HG02623 (cell line): ENCODE measurements around the gene CES2.
"Not testable (repeated sequence)": the region's sequence is repeated elsewhere in the genome, so short reads cannot be mapped to it uniquely, and the experiment has no call there.

Experiments
- ATAC-seq: cut with Tn5 transposase; IDR thresholded peaks from one replicate; pipeline ENCODE4 v1.9.1; 2021; ENCODE audit warnings: moderate library complexity; ENCODE audit not compliant: unreplicated experiment

CES2 gene

GRCh38 chr16:66934138-66934838 is 1.0 kb upstream of the CES2 start, which contains the start of gene CIAO2B:
Gene CIAO2B (minus strand): TSS chr16:66934402. CDS start chr16:66934364, 38 bp downstream.
- peak; percentile 72 for ATAC-seq

- ATAC-seq = not testable (repeated sequence)
Measured at GRCh38 chr16:66934839-66935313, 440 bp upstream of the CES2 start.

GRCh38 chr16:66936462-66936861 is 1.1 kb downstream of the CES2 start:
- ATAC-seq = no peak

- ATAC-seq = no peak
Measured at GRCh38 chr16:66936889-66937554, 1.7 kb downstream of the CES2 start.

GRCh38 chr16:66937725-66938337 is 2.5 kb downstream of the CES2 start:
- no peak for ATAC-seq

- ATAC-seq = no peak
Measured at GRCh38 chr16:66939366-66939765, 4.0 kb downstream of the CES2 start.

- no peak for ATAC-seq
Measured at GRCh38 chr16:66940236-66940635, 4.9 kb downstream of the CES2 start.

GRCh38 chr16:66942981-66943380 is 7.7 kb downstream of the CES2 start:
- no peak for ATAC-seq

GRCh38 chr16:66943426-66944053 is 8.2 kb downstream of the CES2 start:
- no peak for ATAC-seq

- no peak for ATAC-seq
Measured at GRCh38 chr16:66944054-66944441, 8.7 kb downstream of the CES2 start.

- ATAC-seq = not testable (repeated sequence)
Measured at GRCh38 chr16:66944971-66945370, 9.7 kb downstream of the CES2 start.

- ATAC-seq = no peak
Measured at GRCh38 chr16:66945939-66946338, 10.6 kb downstream of the CES2 start.

- ATAC-seq = no peak
Measured at GRCh38 chr16:66946541-66946940, 11.2 kb downstream of the CES2 start.

- no peak for ATAC-seq
Measured at GRCh38 chr16:66946974-66947301, 11.6 kb downstream of the CES2 start.

- no peak for ATAC-seq
Measured at GRCh38 chr16:66947302-66948065, 12.2 kb downstream of the CES2 start.

- no peak for ATAC-seq
Measured at GRCh38 chr16:66948134-66948836, 13.0 kb downstream of the CES2 start.

- no peak for ATAC-seq
Measured at GRCh38 chr16:66948837-66949225, 13.5 kb downstream of the CES2 start.

GRCh38 chr16:66949472-66949871 is 14.2 kb downstream of the CES2 start:
- ATAC-seq = no peak

GRCh38 chr16:66950437-66950836 is 15.1 kb downstream of the CES2 start:
- ATAC-seq = no peak
